SK-N-DZ (cell line): ENCODE measurements around the gene OR13C9. TPM values are rescaled to one million over a fixed set of nuclear protein-coding genes. Genes with fewer than 3 reads are reported as not detected.
"Not testable (repeated sequence)": the region's sequence is repeated elsewhere in the genome, so short reads cannot be mapped to it uniquely, and the experiment has no call there.

Experiments used
- DNase-seq: peaks from one replicate; pipeline ENCODE4 v3.0.0-alpha.2; 2015; ENCODE audit warnings: low spot score
- polyA plus RNA-seq, 2 experiments: library from polyadenylated mRNA; depleted of rRNA; stranded (reverse); fragments of >200 nt; gene quantifications; 2 replicates each; pipeline ENCODE4 v1.2.3, GENCODE V29; 2014

OR13C9 gene, protein sequence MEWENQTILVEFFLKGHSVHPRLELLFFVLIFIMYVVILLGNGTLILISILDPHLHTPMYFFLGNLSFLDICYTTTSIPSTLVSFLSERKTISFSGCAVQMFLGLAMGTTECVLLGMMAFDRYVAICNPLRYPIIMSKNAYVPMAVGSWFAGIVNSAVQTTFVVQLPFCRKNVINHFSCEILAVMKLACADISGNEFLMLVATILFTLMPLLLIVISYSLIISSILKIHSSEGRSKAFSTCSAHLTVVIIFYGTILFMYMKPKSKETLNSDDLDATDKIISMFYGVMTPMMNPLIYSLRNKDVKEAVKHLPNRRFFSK
- polyA plus RNA-seq (2014; cell fraction: cytosol; rRNA removed): not detected in 2 replicates
- polyA plus RNA-seq (2014; cell fraction: nucleus; rRNA removed): not detected in 2 replicates

- no peak for DNase-seq
Observed at GRCh38 chr9:104618104-104618503, at the start of gene OR13C9. Gene OR13C9, minus strand, starts transcription at chr9:104618204. Its CDS starts 0 bp downstream, at chr9:104618204.

DNA sequence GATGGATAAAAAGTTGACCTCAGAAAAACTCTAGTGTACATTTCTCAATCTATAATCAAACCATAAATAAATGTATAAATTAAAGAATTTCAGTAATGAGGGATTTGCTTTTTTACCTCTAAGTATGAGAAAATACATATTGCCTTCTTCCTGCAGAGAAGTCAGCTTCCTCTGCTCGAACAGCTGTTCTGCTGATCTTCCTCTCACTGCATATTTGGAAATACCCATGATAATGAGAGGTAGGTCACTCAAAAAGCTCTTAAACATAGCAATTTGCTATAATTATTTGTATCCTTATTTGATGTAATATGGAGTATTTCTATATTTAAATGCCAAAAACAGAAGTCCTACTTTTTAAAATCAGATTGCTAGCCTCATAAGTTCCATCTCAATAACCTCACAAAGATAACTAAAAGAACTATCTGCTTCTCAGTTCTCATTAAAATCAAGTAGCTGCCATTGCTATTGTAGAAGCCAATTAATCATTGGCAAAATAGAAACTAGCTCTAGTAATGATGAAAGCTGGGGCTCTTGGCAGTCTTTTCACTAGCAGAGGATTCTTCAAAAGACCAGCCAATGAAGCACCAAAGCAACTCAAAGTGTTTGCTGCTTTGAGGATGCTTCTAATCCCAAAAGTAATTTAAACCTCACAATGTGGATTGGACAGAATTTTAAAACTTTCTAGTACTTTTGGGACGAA lies 40.6 kb upstream of the OR13C9 start:
- no peak for DNase-seq

DNA sequence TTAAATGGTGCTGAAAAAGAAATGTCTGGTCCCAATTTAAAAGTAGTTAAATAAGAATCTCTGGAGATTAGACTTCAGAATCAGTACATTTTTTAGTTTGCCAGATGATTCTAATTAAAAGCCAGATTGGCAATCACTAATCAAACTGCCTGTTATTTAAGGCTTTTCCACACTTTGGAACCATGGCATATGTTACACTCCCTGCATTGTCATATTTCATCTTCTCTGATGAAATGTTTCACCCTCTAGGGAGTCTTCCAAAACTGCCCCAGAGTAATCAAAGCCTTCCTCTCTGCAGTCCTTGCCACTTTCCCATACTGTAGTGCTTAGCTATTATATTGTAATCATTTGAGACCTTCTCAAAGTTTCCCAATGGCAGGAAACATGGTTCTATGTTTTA lies 17.5 kb upstream of the OR13C9 start:
- DNase-seq: no peak

DNA sequence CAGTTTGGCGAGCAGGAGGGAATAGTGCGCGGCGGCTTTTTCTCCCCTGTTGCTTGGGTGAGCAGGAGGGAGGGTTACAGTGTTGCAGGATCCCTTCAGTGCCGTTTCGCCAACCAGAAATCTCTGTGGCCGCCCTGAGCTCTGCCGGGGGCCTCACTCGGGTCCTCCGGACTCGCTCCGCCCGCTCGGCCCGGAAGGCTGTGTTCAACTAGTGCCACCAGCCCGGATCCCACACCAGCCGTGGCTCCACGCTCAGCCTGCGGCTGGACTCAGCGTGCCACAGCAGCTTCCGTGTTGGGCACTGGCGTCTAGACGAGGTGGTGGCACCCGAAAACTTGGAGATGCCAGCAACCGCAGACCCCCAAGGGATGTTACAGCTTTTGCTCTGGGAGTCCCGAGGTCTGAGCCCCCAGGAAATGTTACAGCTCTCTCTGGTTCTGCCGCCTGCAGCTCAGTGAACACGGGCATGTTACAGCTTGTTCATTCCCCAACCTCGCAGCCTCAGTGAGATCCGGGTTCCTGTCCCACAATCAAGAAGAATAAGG lies 16.0 kb upstream of the OR13C9 start:
- DNase-seq: no peak

DNA sequence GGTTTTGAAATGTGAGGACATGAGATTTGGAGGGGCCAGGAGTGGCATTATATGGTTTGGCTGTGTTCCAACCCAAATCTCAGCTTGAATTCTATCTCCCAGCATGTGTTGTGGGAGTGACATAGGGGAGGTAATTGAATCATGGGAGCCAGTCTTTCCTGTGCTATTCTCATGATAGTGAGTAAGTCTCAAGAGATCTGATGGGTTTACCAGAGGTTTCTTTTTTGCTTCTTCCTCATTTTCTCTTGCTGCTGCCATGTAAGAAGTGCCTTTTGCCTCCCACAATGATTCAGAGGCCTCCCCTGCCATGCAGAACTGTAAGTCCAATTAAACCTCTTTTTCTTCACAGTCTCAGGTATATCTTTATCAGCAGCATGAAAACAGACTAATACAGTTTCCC lies 8.0 kb upstream of the OR13C9 start:
- not testable (repeated sequence) for DNase-seq

GRCh38 chr9:104617418-104617817 lies 586 bp downstream of the OR13C9 start:
- no peak for DNase-seq

GRCh38 chr9:104611213-104611612 lies 6.8 kb downstream of the OR13C9 start:
- DNase-seq: no peak

DNA sequence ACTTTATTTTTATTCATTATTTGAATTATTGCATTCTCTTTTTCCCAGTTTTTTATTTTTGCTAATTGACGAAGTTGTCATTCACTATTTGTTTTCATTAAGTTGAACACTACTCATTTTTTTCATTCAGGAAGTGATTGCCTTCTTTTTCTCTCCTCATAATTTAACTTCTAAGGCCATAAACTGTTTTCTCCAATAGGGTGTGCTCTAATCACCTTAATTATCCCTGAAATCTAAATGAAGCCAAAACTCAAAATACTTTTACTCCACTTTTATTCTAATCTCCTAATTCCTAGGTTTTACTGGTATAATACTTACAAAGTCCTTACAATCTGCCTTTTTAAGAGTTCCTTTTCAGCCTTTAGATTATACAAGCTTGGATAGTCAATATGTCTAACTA lies 9.7 kb downstream of the OR13C9 start:
- DNase-seq: no peak

GRCh38 chr9:104606152-104606551 lies 11.9 kb downstream of the OR13C9 start:
- no peak for DNase-seq

DNA sequence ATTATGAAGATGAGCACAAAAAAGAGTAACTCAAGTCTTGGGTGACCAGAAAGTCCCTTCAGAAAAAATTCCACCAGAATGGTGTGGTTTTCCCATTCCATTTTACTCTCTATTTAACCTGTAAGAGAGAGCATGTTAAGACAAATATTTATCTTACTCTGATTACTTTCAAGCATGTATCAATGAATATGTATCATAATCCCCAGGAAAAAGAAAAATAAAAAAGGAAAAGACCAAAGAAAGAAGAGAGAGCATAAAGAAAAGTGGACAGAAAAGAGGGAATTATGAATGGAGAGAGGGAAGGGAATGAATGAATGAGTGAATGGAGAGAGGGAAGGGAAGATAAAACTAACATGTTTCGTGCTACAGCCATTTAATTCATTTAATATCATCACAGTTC lies 12.5 kb downstream of the OR13C9 start, which contains the start of gene OR13C2:
TSS of gene OR13C2 (minus strand) at position 101 of the 400 bp plus-strand sequence. CDS start at position 101, 0 bp downstream.
- not testable (repeated sequence) for DNase-seq

GRCh38 chr9:104604801-104605200 lies 13.2 kb downstream of the OR13C9 start:
- DNase-seq: no peak

DNA sequence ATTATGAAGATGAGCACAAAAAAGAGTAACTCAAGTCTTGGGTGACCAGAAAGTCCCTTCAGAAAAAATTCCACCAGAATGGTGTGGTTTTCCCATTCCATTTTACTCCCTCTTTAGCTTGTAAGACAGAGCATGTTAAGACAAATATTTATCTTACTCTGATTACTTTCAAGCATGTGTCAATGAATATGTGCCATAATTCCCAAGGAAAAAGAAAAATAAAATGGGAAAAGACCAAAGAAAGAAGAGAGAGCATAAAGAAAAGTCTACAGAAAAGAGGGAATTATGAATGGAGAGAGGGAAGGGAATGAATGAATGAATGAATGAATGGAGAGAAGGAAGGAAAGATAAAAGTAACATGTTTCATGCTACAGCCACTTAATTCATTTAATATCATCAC lies 18.7 kb downstream of the OR13C9 start, which contains the start of gene OR13C5:
TSS of gene OR13C5 (minus strand) at position 101 of the 400 bp plus-strand sequence. CDS start at position 101, 0 bp downstream.
- not testable (repeated sequence) for DNase-seq

- DNase-seq: not testable (repeated sequence)
Observed at GRCh38 chr9:104598749-104599148, 19.3 kb downstream of the OR13C9 start.

- DNase-seq: no peak
Observed at GRCh38 chr9:104589626-104590025, 28.4 kb downstream of the OR13C9 start.

- no peak for DNase-seq
Observed at GRCh38 chr9:104586496-104587180, 31.4 kb downstream of the OR13C9 start.

- no peak for DNase-seq
Observed at GRCh38 chr9:104580562-104580961, 37.4 kb downstream of the OR13C9 start.

GRCh38 chr9:104577263-104577662 lies 40.7 kb downstream of the OR13C9 start:
- DNase-seq: no peak

DNA sequence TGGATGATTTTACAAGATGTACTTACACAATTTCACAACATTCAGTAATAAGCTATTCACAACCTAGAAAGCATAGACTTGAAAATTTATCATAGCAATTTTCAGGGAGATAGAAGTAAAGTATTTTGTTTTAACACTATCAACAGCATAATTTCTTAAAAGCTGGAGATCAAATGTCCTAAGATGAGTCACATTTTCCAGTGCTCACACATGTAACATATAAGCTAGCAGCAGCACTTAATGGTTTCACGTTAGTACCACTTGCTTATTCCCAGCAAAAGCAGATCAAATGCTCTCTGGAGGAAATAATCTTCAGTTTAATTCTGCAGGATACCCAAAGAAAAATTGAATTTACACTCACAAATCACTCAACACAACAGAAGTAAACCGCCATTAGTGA lies 42.5 kb downstream of the OR13C9 start:
- no peak for DNase-seq

GRCh38 chr9:104572612-104573011 lies 45.4 kb downstream of the OR13C9 start:
- no peak for DNase-seq

DNA sequence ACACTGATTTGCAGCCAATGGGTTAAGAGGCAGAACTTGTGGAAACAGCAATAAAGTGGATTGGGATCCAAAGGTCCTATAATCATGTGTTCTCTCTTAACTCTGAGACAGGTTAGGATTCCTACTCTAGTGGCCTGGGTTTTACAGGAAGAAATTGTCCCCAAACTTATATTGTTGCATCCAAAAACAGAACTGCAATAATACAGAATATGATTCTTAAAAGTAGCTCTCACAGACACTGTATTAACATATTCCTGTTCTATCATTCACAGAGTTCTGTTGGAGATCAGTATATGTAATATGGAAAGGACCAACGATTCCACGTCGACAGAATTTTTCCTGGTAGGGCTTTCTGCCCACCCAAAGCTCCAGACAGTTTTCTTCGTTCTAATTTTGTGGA lies 49.1 kb downstream of the OR13C9 start, which contains the start of gene OR13C8:
TSS of gene OR13C8 (plus strand) at position 301 of the 400 bp plus-strand sequence. CDS start at position 301, 0 bp downstream.
- DNase-seq: no peak
